GM06990 (cell line): ENCODE measurements around the gene AUTS2.

Experiments used
- DNase-seq: peaks from one replicate; pipeline ENCODE4 v3.0.0-alpha.2; 2011; ENCODE audit not compliant: insufficient read length; ENCODE audit errors: extremely low read depth
- H3K27me3 ChIP-seq: replicated peaks from 2 replicates; pipeline ENCODE4 v1.6.0; 2011; ENCODE audit warnings: low read length; ENCODE audit not compliant: control insufficient read depth, insufficient read depth
- H3K36me3 ChIP-seq: 2 replicates; pipeline ENCODE4 v1.5.1; 2011; ENCODE audit warnings: low read length; ENCODE audit not compliant: control insufficient read depth, insufficient read depth
- H3K4me3 ChIP-seq: replicated peaks from 2 replicates; pipeline ENCODE4 v1.5.1; 2011; ENCODE audit warnings: low read depth, mild to moderate bottlenecking, control low read depth, low read length
- CTCF ChIP-seq: IDR thresholded peaks from 2 replicates; pipeline ENCODE4 v1.5.1; 2011; ENCODE audit warnings: low read length, control low read depth, mild to moderate bottlenecking, inconsistent platforms; ENCODE audit not compliant: insufficient read depth, poor library complexity, severe bottlenecking

Gene AUTS2

GRCh38 chr7:70218006-70218405, 619.7 kb downstream of the AUTS2 start:
- Histone ChIP-seq H3K4me3 (no peak overlapping the region), H3K36me3 (no peaks in the 10 kb centered on the region), H3K27me3 (no peaks in the 10 kb centered on the region)
- no peak for TF ChIP-seq CTCF
- DNase-seq = no peak

GRCh38 chr7:70219061-70219460, 620.8 kb downstream of the AUTS2 start:
- no peak for TF ChIP-seq CTCF
- DNase-seq = no peak
- no peak overlapping the region for H3K4me3 ChIP-seq
- no peaks in the 10 kb centered on the region for H3K36me3 ChIP-seq
- H3K27me3 ChIP-seq = no peaks in the 10 kb centered on the region

GRCh38 chr7:70229242-70229641, 631.0 kb downstream of the AUTS2 start:
- no peak for DNase-seq
- no peak for TF ChIP-seq CTCF
- Histone ChIP-seq H3K36me3 (no peaks in the 10 kb centered on the region), H3K27me3 (no peaks in the 10 kb centered on the region), H3K4me3 (no peak overlapping the region)

GRCh38 chr7:70230761-70231160, 632.5 kb downstream of the AUTS2 start:
- Histone ChIP-seq H3K36me3 (no peaks in the 10 kb centered on the region), H3K27me3 (no peaks in the 10 kb centered on the region), H3K4me3 (no peak overlapping the region)
- no peak for DNase-seq
- no peak for TF ChIP-seq CTCF

- no peak for TF ChIP-seq CTCF
- Histone ChIP-seq H3K36me3 (no peaks in the 10 kb centered on the region), H3K4me3 (no peak overlapping the region), H3K27me3 (no peaks in the 10 kb centered on the region)
- DNase-seq = no peak
Observed at GRCh38 chr7:70233776-70234175, 635.5 kb downstream of the AUTS2 start.

- Histone ChIP-seq H3K36me3 (no peaks in the 10 kb centered on the region), H3K4me3 (no peak overlapping the region), H3K27me3 (no peaks in the 10 kb centered on the region)
- no peak for DNase-seq
- no peak for TF ChIP-seq CTCF
Observed at GRCh38 chr7:70237256-70237655, 639.0 kb downstream of the AUTS2 start.
